HG03095 (cell line): ENCODE results near the gene CHD6.

Experiments used
- ATAC-seq: cut with Tn5 transposase; IDR thresholded peaks from one replicate; pipeline ENCODE4 v1.9.1; 2021; ENCODE audit warnings: moderate library complexity; ENCODE audit not compliant: unreplicated experiment

The CHD6 gene

DNA sequence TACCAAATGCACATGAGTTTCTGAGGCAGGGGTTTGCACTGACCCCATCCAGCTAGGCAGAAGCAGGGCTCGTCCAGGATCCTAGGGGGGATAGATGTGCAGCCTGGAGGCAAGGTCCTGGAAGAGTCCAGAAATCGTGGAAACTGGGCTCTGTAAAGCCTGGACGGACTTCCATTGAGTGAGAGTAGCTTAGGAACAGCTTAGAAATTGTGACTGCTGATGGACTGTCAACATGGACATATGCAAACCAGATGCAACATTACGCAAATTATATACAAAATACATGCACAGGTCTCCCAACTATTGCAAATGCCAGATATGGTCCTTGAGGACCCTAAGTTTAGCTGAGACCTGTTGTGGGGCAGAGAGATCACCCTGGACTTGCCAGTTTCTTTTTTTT is 246.8 kb downstream of the CHD6 start:
- no peak for ATAC-seq

DNA sequence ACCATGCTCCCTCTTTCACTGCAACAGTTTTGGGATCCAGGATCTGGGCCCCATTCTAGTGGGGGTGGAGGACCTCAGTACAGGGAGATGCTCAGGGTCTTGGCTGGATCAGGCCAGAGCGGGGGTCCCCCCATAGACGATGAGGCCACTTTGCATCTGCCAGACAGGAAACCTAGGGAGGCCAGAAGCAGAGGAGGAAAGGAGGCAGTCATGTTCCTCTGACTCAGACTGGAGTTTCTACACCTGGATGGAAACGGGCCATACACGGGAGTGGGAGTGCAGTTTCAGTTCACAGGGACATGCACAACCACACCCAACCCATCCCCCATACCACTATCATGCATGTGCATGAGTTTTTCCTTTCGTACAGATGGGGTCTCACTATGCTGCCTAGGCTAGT is 248.0 kb downstream of the CHD6 start:
- no peak for ATAC-seq

DNA sequence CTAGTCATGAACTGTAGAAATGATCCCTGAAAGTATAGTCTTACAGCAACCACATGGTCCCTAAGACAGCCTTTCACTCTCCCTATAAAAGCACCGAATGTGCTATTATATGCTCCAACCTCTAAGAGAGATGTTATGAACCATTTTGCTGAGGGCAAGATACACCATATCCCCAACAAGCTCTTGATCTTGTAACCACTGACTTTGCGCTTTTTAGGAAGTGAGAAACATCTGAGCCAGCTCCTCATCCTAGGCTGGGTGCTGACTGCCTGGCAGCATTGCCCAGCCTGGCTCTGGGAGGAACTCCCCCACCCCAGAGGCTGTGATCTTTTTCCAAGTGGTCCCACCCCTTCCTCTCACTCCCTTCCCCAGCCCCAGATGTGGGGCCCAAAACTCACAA is 248.5 kb downstream of the CHD6 start:
- no peak for ATAC-seq

DNA sequence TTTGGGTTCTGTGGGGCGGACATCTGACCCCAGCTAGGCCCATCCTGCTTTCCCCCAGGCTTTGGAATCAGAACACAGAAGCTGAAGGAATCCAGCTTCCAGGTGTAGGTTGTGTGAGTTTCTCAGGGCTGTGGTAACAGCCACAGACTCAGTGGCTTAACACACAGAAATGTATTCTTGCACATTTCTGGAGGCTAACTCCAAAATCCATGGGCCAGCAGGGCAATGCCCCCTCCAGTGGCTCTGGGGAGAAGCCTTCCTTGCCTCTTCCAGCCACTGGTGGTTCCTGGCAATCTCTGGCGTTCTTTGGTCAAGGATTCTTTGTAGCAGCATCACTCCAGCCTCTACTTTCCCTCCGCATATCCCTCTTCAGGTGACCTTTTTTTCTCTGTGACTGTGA is 250.2 kb downstream of the CHD6 start:
- ATAC-seq, result no peak

DNA sequence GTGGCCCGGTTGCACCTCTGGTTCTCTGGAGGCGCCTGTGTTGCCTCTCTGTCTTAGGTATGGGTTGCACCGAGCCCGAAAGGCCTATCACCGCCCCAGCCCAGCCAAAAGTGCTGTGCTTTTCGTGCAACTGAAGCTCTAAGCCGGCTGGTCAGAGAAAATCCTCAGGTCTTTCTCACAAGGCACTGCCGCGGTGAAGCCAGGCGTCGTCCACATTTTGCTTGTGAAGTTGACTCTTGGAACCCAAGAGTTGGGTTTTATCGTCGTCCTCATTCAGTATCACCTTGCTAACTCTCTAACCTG is 250.8 kb downstream of the CHD6 start:
- ATAC-seq, result no peak

DNA sequence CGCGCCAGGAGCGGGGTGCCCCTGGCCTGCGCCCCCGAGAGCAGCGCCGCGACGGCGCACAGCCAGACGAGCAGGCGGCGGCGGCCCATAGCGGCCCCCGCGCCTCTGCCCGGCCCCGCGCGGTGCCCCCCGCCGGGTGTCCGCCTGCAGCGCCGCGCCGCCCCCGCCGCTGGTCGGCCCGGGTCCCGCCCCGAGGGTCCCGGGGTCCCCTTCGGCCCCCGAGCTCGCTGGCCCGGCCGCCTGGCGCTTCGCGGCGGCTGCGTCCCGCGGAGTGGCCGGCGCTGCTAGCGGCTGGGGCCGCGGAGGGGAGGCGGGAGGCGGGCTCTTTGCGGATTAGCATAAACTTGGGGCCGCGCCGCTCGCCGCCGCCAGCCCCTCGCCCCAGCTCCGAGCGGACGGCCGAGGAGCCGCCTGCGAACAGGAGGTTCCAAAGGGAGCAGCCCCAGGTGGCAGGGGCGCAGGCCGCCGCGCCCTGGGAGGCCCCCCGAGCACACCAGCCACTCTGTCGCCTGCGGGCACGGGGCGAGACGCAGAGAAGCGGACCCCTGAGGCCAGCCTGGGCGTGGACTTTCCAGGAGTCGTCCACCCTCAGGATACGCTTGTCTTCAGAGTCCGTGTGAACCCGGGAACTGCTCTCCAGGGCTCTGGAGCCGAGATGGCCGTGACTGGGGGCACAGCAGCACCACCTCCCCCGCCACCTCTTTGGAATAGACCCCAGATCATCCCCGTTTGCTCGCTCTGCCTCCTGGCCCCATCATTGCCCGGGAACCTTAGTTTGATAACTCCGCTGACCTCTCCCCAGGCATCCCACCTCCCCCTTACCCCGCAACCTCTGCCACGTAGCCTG is 251.4 kb downstream of the CHD6 start, which contains the start of gene EMILIN3:
Gene EMILIN3 (minus strand): TSS at position 273 of the 847 bp plus-strand sequence. CDS start 184 bp downstream, at position 89.
- no peak for ATAC-seq

DNA sequence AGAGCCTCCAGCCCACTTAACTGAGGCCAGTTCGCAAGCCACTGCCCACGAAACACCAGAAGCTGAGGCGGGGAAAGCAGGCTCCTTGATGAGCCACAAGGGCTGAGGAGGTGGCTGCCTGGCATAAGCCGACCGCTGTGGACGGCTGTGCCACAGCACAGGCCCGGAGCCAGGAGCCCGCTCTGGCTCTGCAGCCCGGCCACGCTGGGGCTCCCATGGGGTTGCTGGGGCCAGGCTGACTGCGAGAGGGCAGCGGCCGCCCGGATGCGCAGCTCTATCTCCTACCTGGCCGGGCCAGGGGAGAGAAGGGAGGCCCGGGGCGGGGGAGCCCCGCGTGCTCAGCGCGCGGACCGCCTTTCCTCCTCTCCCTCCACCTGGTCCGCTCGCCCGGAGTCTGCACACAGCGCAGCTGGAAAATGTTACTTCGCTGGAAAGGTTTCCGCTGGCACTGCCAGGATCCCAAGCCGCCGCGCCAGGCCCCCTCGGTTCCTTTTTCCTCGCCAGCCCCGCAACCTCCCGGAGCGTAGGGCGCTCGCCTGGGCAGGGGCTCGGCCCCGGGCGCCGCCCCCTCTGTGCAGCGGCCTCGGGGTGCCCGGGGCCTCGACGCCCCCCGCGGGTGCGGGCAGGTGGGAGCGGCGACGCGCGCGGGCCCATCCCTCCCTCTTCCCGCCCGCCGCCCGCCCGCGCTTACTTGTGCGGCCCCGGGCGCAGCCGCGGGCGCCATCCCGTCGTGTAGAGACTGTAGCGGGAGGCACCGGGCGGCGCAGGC is 252.2 kb downstream of the CHD6 start:
- ATAC-seq, result no peak

DNA sequence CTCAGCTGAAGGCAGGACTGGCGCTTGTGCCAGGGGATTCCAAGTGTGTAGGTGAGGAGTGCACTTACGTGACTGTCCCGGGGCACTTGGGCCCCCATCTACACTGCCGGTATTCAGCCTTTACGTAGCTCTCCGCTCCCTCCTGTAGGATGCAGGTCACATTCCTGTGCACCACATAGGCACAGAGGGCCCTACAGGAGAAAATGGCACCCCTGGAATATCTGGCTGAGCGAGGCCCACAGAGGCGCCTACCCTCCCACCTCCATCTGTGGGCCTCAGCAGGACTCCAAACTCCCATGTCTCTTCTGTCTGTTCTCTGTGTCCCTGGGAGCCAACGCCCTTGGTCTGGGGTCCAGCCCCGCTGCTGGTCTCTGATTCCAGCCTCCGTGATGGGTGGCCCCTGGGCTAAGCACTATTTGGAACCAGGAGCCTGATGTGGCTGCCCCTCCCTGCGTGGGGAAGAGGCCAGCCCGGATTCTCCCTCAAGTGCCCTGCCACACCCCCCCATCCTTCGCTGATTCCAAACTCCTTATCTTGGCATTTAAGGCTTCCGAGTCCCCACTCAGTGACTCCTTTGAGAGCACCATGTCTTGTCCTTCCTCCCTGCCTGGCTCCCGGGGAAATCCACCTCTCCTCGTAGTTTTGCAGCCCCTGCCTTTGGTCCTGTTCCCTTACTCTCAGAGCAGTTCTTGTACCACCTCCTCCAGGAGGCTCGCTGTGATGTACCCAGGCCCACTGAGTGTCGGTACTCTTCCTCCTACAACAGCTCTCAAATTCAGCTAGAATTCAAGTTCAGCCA is 253.0 kb downstream of the CHD6 start:
- ATAC-seq, result no peak

DNA sequence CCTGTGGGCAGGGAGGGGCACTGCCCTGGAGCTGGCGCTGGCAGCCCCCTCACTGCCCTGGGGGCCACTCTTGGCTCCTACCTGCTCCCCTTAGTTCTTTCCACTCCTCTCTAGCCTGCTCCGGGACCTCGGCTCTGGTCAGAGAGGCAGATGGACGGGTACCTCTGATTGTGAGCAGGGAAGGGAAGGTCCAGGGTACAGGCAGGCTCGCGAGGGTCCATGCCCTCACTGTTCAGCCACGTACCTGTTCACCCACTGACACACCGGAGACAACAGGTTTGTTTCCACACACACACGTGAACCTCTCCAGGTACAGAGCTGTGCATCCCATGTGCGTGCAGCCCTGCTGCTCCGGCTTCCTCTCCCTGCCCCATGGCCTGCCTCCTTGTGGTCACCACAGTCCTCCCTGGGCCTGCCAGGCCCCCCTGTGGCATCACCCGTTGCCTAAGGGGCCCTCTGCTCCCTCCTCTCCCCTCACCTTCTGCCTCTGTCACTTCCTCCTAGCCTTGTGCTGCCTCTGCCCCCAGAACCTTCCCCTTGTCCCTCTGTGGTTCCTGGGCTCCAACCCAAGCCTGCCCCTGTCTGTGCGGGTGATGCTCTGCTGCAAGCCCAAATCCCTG is 253.8 kb downstream of the CHD6 start:
- no peak for ATAC-seq

DNA sequence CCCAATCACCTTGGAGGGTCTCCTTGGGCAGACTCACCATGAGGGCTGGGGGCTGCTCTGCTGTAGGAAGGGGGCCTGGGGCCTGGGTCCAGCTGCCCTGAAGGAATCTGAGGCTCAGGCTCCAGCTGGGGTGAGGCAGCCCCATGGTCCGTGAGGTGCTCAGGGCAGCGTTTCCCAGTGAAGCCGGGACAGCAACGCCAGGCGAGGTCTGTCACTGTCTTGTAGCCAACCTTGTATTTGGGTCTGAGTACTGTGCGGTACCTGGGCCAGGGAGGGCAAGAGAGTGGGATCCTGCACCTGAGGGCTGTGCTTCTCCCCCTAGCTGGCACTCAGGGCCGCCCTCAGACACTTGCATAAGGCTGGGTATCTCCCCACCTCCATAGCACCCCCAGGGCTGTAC is 254.6 kb downstream of the CHD6 start:
- no peak for ATAC-seq

DNA sequence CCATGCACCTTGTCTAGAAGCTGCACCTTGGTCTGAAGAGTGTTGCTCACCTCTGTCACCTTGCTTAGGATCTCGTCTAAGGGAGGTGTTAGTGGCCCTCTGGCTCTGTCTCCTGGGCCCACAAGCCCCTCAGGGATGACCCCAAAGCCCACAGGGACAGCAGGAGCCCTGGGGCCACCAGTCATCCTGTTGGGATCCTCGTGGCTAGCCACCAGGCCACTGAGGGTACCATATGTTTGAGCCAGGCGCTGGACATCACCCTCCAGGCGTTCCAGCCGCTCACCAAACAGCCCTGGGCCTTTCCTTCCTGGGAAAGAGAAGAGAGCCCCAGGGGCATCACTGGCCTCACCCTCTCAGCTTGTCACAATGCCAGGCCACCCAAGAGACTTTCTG is 255.4 kb downstream of the CHD6 start:
- ATAC-seq, result no peak

DNA sequence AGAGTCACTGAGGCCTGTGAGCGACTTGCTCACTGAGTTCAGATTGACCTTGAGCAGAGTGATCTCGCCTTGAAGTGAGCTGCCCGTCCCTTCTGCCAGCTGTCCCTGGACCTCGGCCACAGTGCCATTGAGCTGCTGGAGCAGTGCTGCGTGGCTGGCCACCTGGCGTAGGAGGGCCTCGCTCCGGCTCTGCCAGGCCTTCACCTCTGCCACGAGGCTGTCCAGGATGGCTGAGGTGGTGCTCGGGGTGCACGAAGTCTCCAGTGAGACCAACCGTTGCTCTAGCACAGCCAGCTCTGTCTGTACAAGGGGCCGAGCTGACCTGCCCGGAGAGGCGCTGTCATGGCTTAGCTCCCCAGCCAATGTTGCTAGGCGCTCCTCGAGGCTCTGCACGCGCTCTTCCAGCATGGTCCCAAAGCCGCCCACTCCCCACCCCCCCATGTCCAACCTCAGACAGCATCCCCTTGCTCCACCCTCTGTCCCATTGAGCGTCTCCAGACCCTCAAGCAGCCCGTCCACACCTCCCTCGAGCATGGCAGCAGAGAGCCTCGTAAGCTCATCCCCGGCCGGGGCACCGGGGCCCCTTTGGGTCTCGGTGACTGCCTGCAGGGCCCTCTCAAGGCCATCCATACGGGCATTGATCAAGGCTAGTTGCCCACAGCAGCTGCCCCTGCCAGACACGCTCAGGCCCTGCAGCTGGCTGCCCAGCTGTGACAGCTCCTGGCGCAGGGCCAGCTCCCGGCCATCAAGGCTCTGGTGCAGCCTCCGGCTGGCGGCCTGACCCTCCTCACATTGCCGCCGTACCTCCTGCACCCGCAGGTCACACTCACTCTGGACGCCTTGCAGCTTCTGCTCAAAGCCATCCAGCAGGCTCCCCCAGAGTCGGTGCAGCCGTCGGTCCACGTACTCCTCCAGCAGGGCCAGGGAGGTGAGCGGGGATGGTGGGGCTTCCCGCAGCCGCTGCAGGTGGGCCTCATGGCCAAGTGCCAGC is 256.1 kb downstream of the CHD6 start:
- no peak for ATAC-seq

DNA sequence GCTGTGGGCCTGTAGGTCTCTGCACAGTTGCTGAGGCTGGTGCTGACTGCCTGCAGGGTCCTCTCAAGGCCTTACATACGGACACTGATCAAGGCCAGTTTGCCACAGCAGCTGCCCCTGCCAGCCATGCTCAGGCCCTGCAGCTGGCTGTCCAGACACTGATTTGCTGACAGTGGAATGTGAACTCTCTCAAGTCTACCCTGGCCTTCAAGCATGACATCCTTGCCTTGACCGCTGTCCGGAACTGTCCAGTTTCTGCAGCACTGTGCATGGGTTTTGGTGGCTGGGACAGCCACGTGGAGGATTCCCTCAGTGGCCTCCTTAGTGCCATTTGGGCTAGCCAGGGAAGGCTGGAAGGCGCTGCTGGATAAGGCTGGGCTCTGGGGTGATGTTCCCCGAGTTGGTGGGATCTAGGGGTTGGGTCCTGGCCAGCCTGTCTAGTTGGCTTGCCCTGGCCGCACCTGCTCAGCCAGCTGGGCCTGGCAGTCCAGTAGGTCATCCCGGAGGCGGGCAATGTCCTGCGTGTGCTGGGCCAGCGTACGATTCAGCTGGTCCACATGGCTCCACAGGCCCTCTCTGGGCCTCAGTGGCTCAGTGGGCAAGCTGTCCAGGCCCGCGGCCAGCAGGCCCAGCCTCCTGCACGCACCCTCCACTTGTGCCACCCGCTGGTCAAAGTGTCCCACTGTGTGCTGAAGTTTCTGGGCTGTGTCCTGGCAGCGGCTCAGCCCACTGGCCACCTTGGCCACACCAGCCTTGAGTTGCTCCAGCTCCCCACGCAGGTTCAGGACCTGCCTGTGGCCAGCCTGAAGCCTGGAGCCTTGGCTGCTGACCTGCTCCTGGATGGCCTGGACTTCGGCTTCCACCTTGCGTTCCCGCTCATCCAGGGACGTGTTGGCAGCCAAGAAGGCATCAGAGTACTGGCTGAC is 257.1 kb downstream of the CHD6 start:
- ATAC-seq, result no peak

DNA sequence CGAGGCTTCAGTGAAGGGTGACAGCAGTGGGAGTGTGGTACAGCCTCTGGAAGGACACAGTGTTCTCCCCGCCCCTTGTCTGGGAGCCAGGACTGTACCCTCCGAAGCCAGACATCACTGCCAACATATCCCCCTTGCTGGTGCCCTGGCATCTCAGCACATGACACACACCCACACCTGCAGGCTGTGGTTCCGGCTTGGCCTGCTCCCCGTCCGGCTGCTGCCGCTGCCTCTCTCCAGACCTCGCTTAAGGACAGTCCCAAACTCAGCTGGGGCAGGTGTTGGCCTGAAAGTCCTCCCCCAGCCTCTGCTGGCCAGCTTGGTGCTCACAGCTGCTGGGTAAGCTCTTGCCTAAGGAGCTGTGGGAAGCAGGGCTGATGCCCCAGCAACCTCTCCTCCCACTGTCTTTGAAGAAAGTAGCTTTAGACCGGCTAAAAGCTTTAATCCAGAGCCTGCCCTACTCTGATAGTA is 258.6 kb downstream of the CHD6 start:
- ATAC-seq, result no peak

DNA sequence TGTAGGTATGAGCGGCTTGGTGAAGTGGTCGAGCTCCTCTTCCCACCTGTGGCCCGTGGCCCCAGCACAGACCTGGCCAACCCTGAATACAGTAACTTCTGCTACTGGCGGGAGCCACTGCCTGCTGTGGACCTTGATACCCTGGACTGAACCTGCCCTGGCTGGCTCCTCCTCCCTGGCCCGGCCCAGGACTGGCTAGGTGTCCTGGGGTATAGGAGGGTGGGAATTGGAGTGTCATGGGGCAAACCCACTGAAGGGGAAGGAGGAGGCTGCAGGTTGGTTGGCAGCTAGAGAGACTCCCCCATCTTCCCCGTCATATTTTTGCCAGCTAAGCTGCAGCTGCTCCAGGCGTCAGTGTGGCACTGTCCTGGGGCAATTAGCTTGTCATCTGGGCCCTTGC is 259.5 kb downstream of the CHD6 start:
- ATAC-seq, result no peak

DNA sequence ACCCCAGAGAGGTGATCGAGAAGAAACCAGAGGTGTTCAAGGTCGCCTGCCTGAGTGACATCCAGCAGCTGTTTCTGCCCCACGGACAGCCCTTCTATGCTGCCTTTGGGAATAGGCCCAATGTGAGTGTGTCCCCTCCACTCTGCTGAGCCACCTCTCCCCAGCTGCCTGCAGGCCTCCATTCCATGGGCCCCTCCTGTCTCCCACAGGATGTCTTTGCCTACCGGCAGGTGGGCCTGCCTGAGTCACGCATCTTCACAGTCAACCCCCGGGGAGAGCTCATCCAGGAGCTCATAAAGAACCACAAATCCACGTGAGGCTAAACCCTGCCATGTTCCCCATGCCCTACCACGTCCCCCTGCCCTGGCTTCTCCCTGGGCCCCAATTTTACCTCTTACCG is 259.9 kb downstream of the CHD6 start:
- ATAC-seq, result no peak

DNA sequence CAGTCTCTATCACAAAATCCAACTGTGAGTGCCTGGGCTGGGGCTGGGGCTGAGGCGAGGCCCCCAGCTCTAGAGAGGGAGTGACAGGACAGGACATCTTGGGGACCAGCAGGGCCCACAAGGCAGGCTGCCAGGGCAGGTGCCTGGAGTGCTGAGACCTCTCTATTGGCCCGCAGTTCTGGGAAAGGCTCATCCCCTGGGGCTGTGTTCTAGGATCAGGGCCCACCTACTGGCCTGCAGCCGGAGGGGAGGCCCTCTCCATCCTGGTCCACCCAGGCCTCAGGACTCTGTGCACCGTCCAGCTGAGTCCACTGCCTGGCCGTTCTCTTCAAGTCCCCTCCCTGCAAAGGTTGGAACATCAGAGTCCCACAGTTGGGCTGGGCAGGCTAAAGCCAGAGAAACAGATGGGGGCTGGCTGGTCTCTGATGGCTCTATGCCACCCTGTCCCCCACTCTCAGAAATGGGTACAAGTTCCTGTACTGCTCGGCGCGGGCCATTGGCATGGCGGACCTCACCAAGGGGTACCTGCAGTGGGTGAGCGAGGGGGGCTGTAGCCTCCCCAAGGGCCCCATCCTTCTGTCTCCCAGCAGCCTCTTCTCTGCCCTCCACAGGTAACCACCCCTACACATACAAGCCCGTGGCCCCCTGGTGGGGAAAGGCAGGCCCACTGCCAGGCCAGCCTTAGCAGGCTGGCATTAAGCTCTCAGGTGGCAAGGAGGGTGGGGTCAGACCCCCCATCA is 260.6 kb downstream of the CHD6 start:
- ATAC-seq, result no peak

DNA sequence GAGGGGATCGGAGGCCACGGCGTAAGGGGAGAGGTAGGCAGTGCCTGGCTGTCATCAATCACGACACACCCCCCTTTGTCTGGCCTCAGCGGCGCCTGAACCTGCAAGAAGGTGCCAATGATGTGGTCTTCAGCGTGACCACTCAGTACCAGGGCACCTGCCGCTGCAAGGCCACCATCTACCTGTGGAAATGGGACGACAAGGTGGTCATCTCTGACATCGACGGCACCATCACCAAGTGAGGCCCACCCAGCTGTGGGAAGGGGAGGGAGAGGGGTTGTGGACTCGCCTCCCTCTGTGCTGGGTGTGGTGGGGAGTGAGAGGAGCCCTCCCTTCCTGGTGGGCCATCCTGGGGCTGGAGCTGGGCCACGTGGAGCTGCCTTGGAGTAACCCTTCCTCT is 261.2 kb downstream of the CHD6 start:
- no peak for ATAC-seq
